Lung microvascular endothelial cell (primary cell): ENCODE measurements around the gene OR51L1. TPM values are rescaled to one million over a fixed set of nuclear protein-coding genes. Genes with fewer than 3 reads are reported as not detected.
A peak's percentile ranks its signal among the peaks of the same experiment; 100 is the strongest.
"Not testable (repeated sequence)": the region's sequence is repeated elsewhere in the genome, so short reads cannot be mapped to it uniquely, and the experiment has no call there.

Source experiments
- DNase-seq, 2 donors: peaks; one replicate each; pipeline versions ENCODE4 v3.0.0 to v3.0.0-alpha.2; 2010; ENCODE audit warnings: low read depth in 2 of 2
- total RNA-seq: library from RNA; depleted of rRNA; stranded (reverse); fragments of >200 nt; gene quantifications from 2 replicates; pipeline ENCODE4 v1.2.1, GENCODE V29; 2014

OR51L1 gene, protein sequence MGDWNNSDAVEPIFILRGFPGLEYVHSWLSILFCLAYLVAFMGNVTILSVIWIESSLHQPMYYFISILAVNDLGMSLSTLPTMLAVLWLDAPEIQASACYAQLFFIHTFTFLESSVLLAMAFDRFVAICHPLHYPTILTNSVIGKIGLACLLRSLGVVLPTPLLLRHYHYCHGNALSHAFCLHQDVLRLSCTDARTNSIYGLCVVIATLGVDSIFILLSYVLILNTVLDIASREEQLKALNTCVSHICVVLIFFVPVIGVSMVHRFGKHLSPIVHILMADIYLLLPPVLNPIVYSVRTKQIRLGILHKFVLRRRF
- total RNA-seq = not detected in 2 replicates

DNA sequence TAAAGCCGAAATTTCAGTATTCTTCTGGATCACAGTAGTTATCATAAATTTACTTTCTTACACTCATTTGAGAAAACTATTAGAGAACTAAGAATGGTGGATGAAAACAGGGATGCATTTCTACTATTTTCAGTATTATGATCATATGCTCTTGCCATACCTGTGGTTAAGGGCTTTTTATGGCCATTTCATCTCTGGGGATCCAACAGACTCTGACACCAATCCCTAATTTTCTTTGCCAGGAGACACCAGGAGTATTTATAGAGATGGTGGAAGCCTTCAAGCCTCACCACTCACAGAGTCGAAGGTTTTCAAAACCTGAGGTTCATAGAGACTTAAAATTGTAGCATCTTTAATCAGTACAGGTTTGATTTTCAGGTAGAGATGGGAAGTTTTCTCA lies at the start of gene OR51L1:
Gene OR51L1, plus strand, starts transcription at position 301 of the 400 bp plus-strand sequence. CDS start 4,132 bp downstream, outside the sequence.
- no peak for DNase-seq

DNA sequence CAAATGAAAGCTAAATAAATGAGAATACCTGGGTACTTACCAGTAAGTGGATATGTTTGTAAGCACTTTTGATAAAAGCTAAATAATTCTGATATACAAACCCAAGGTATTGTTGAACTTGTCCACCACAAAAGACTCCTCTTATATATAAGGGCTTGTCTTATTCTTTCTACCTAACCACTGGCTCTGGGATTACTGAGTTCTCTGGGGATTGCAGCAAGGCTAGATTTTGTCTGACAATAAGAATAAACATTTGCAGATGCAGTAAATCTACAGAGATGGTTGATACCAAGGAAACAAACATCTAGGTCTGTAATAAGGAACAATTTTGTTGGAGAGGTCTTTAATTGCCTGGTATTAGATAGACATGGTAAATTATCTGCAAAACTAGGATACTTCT lies 47.1 kb upstream of the OR51L1 start, which contains the start of gene OR51A4:
Gene OR51A4, minus strand, starts transcription at position 101 of the 400 bp plus-strand sequence. CDS start 505 bp downstream, outside the sequence.
- no peak for DNase-seq

DNA sequence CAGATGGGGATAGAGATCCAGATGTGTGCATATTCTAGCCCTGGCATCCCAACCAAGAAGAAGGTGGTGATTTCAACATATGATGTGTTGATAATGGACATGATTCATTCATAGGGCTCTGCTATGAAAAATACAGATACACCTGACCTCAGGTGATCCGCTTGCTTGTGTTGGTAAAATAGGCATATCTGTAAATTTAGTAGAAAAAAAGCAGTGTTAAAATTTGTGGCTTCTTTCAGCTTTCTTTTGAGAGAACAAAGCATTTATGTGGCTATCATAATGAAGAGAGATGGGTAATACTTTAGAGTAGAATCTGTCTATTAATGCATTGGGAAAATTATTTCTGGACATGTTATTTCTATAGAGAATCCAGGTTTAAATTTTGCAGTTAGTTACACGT lies 39.0 kb upstream of the OR51L1 start, which contains the start of gene OR51A2:
Gene OR51A2, minus strand, starts transcription at position 101 of the 400 bp plus-strand sequence. Its CDS starts 0 bp downstream, at position 101.
- not testable (repeated sequence) for DNase-seq

DNA sequence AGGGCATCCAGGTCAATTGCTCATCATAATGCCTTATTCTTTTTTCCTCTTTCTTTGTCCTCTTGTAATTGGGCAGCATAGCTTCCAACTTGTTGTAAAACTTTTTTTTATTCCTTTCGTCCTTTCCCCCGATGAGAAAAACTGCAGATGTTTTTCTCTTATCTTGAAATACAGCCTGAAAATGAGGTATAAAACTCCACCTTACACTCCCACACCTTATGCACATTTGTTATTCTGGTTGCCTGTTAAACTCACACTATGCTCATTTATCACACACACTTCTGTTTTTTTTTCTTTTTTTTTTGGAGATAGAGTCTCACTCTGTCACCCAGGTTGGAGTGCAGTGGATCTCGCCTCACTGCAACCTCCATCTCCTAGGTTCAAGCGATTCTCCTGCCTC lies 37.3 kb upstream of the OR51L1 start:
- no peak for DNase-seq

DNA sequence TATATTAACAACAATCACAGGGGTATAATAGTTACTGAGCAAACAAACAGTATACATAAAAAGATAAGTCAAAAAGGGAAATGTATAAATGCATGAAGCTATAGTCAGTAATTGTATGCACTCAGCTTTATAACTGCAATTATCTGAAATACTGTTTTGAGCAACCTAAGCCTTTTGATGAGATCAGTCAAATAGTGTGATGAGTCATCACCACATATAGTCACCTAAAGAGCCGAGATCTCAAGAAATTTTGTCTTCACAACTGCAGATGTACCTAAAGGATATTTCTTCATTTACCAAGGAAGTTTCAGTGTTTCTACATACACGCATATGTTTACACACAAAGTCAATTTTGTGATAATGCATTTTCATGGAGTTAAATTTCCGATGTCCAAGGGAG lies 33.8 kb upstream of the OR51L1 start:
- DNase-seq = no peak

DNA sequence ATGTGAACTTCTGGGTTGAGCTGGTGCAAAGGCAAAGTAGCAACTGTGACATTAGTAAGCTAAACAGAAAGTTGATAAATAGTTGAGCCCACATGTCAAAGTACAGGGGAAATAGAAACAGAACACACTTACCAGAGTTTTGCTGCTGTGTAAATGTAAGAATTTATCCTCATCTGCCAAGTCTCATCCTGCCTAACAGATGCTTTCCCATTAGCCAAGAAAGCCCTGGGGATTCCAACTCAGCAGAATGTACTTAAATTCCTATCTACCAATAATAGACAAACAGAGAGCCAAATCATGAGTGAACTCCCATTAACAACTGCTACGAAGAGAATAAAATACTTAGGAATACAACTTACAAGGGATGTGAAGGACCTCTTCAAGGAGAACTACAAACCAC lies 31.8 kb upstream of the OR51L1 start:
- DNase-seq = no peak

DNA sequence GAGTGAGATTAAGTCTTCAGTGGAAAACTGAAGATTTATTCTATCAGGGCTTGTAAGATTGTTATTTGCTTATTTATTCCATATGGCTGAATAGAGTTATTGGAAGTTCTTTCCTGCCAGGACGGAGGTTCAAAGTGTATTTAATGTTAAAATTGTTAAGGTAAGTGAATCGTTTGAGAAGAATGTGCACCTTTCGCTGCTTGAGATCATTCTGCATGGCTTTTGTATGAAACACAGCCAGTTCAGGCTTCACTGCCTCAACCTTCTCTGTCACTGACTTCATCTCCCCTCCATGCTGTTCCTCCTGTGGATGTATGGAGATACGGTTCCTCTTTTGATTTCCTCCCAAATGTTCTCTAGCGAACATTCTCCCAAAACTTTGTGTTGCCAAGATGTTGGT lies 19.2 kb upstream of the OR51L1 start:
- no peak for DNase-seq

DNA sequence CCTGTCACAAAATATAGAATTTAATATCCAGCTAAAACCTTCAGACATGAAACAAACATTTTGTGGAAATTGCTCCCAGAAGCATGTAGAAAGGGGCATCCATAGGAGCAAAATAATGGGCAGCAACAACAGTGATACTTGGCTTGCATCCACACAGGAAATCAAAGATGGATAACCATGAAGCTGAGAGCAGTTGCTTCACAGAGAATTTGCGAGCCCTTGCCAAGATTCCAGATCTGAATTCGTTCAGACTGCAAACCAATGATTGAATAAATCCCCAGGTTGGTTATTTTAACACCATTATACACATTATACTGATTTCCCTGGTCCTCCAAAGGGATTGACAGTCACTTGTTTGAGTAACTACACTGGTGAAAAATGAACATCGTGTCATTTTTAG lies 15.6 kb upstream of the OR51L1 start:
- DNase-seq = no peak

DNA sequence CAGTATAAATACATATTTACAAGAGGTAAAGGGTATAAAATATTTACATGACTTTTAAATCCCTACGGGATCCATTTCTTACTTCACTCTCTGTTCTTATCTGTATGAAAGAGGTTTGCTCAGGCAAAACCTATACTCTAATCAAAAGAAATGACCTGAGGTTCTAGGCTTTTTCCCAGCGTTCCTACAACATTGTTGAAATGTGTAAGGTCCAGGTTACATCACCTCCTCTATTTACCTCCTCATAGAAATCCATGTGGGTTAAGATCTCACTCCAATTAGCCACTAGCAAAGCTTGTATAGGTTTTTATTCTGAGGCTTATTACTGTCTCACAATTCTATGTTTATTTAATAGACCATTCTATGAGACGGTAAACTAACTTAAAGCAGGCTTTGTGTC lies 12.0 kb upstream of the OR51L1 start:
- no peak for DNase-seq

DNA sequence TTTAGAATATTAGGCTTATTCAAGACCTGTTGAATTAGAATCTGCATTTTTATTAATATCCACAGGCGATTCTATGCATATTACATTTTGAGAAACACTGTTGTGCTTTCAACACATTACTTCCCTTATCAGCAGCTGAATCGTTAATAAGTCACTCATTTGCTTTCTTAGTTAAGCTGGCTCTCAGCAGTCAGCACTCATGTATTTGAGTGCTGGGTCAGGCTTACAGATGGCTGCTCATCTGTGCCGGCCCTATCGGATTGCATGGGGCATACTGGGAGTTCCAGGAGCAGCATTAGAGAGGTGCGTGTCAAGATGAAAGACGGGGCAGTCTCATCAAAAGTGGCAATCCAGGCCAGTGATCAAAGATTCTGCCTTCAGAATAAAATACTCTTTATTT lies 10.8 kb upstream of the OR51L1 start:
- DNase-seq = no peak

DNA sequence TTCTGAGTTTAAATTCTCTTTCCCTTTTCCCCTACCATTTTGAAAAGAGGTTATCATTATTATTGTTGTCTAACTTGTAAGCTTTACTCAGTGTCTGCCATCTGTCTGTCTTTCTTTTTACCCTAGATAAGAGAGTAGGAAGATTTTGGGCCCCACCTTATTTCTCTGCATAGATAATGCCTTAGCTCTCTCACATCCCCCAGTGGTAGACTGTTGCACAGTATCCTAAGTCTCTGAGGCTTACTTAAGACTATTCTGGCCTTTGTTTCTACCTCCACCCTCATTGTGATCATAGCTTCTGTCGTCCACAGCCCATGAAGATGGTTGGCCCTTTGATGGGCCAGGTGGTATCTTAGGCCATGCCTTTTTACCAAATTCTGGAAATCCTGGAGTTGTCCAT lies 3.6 kb upstream of the OR51L1 start:
- no peak for DNase-seq

DNA sequence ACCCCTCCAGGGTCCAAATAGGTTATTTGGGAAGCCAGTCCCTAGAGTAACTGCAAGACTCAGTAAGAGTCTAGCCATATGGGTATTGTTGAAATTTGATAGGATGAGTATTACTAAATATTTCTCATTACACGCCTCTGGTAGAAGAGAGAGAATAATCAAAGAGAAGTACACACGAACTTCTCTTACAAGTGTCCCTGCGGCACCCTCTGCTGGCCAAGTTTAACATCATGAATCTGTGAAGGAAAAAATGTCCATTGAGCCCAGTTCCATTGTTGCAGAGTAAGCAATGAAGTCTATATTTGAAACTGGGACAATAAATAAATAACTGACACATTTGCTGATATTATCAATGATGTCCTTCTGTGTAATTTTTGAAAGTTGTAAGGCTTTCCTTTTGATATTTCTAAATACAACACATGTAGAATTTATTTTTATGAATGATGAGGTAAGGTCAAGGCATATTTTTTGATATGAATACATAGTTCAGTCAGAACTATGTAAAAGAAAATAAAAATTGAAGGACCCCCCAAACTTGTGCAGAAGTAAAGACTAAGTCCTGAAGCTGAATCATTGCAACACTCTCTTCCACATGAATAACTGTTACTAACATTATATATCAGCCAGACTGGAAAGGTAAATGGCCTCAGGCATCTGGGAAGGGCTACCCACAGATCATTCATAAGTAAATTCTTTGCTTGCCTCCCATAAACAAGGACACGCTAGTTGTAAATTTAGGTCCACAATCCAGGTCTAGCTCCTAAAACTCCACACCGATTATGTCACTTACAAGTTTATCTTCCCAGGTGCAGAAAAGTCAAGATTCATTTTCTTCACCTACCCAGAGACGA lies 10.0 kb downstream of the OR51L1 start:
- peak; percentile 54 to 65 for DNase-seq

DNA sequence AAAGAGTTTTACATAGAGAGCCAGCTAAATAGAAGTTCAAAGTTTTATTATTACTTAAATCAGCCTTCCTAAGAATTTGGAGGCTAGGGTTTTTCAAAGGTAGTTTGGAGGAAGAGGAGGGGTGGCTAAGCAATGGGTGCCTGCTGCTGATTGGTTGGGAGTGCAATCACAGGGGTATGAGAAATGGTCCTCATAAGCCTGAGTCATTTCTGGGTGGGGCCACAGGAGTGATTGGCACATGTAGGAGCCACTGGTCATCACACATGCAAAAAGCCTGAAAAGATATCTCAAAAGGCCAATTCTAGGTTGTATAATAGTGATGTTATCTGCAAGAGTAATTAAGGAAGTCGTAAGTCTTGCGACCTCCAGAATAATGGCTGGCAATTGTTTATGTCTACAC lies 12.9 kb downstream of the OR51L1 start:
- DNase-seq = no peak

DNA sequence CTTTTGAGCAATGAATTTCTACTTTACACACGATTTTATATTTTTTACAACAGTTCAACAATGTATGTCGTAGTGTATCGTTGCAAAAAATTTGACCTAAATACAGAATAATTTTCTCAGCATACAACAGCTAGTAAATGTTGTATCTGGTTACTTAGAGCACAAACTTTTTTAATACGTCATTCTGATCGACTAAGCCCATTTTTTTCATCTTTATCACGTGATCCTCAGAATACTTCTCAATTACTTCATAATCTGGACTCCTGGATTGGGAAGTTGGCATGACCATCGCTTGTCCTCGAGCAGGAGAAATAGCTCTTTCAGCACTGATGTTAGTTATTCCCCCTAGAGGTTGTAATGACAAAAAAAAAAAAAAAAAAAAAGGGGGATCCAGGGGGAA lies 16.6 kb downstream of the OR51L1 start:
- no peak for DNase-seq

DNA sequence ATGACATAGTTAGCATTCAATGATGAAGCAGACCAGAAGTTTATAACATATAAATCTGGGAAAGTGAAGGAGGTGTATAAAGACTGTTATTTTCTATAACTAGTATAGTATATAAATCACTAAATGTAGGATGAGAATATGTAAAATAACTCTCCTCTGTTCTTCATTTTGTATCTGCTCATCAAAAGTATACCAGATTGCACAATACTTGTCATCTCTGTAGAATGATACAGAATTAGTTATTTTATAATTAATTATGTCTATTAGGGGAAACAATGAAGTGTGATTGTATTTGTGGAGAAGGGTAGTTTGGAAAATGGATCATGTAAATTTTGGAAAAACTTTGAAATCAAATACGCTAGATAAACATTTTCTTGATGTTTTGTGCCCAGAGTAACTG lies 18.4 kb downstream of the OR51L1 start:
- no peak for DNase-seq

DNA sequence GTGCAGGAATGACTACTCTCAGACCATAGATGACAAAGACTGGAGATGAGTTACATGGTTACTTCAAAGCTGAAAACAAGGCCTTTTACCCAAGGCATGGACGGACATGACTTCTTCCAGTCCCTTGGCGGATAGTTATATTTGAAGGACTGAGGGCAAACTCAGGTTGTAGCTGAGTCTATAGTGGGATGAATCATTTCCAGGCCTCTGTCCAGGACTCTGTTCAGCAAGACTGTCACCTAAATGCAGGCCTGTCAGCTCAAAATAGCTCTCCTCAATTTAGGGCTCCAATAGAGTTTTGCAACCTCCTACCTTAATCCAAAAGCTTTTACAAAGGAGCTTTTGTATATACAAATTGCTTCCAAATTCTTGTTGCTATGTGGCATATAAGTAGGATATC lies 27.3 kb downstream of the OR51L1 start:
- no peak for DNase-seq

DNA sequence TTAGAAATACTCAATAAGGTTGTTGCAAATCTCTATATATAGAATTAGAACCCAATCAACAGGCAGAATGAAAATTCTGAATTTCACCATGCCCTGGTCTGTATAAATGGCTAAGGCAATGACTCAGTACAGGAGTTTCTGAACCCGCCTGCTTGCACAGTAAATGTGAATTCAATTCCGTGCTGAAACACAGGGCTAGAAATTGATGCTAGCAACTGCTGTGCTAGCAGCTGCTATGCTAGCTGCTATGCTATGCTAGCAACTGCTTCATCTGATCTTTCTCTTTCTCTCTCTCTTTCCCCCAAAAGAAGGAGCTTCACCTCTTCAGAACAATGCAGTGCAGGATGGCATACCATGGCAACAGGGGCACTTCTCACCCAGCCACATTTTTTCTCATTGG lies 42.0 kb downstream of the OR51L1 start:
- DNase-seq = no peak

DNA sequence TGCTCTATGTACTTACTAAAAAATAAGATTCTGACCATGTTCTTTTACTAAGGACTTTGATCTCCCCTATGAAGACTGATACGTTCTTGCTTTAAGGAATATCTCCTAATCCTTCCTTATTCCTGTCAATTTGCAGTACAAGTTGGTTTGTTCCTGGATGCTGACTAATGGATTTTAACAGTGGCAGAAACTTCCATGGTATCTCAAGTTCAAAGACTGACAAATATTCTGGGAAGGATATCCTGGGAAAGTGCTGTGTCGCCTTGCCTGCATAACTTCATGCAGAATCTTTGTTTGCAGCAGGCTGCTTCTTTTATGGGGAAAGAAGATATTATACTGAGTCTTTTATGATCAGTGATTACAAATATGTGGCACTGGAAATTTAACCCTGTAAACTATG lies 43.3 kb downstream of the OR51L1 start:
- no peak for DNase-seq

DNA sequence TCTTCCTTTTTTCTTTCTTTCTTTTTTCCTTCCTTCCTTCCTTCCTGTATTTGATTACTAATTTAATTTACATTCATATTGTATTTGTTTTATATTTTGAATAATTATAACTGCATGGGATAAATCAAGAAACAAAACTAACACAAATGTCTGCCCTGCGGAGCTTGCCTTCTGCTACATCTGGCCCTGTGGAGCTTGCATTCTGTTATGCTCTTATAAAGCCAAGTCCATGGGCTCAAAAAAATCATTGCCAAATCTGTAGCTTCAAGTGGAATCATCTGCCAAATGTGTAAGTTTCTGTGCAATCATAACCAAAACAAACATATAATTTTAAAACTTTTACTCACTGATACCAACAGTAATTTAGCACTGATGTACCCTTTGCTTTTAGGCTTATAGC lies 43.7 kb downstream of the OR51L1 start:
- no peak for DNase-seq

DNA sequence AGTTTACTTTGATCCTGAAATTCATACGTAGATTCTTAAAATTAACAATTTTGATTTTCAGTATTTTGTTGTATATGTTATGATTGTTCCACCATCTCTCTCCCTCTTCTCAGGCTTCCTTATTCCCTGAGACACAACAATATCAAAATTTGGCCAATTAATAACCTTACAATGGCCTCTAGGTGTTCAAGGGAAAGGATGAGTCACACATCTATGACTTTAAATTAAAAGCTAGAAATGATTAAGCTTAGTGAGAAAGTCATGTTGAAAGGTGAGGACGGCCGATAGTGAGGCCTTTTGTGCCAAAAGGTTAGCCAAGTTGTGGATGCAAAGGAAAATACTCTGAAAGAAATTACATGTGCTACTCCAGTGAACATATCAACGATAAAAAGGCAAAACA lies 46.2 kb downstream of the OR51L1 start:
- no peak for DNase-seq

DNA sequence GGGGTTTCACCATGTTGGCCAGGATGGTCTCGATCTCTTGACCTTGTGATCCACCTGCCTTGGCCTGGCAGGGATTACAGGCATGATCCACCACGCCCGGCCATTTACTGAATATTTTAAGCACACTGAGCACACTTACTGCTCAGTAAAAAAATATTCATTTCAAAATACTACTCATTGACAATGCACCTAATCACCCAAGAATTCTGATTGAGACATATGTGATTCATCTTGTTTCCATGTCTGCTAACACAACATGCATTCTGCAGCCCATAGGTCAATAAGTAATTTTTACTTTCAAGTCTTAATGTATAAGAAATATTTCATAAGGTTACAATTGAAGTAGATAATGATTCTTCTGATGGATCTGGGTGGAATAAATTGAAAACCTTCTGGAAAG lies 47.4 kb downstream of the OR51L1 start:
- DNase-seq = no peak

DNA sequence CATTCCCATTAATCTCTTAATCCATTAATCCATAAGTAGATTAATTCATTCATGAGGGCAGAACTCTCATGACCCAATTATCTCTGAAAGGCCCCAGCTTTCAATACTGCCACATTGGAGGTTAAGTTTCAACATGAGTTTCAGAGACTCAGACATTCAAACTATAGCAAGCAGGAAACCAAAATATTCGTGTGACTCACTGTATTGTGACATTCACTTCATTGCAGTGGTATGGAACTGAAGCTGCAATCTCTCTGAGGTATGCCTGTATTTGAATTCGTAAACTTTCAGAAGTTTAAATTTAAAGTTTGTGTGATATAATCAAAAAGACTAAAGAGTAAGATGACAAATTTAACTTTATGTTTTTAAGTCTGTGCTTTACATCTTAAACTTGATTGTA lies 48.7 kb downstream of the OR51L1 start:
- no peak for DNase-seq

DNA sequence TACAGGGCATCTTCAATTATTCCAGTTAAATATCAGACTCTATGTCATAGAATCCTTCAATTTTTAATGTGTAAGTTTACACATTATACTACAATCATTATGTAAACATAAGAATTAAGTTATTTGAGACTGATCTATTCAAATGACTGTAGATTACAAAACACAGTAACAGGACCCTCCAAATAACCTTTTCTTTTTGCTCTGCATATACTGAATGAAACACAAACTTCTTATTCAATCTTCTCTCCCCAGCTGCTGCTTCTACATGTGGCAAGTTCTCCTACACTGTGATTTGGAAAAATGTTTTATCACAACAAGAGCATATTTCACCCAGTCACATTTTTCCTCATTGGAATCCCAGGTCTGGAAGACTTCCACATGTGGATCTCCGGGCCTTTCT lies 51.6 kb downstream of the OR51L1 start, which contains the start of gene OR52J3:
Gene OR52J3, plus strand, starts transcription at position 301 of the 400 bp plus-strand sequence. Its CDS starts 0 bp downstream, at position 301.
- DNase-seq = no peak
